ENCODE measurements around the gene MFAP1. TPM values are rescaled to one million over a fixed set of nuclear protein-coding genes. Genes with fewer than 3 reads are reported as not detected.
"Not testable (repeated sequence)": the region's sequence is repeated elsewhere in the genome, so short reads cannot be mapped to it uniquely, and the experiment has no call there.

The MFAP1 gene
- total and polyA plus RNA-seq, 2 donors (not counting 1 experiment from before 2014, with no cell fraction given) = 28.4 to 45.0 TPM

GRCh38 chr15:43828061-43828657 is 3.7 kb upstream of the MFAP1 start:
- Histone ChIP-seq H3K27ac (ENCODE audit: insufficient read depth, low read length) (peak overlapping the region; percentile 90), H3K4me2 (ENCODE audit: extremely low read depth, insufficient read depth, low read length) (peak overlapping the region; percentile 99), H3K27me3 (ENCODE audit: control insufficient read depth, insufficient read depth, low read length) (no peaks in the 10 kb centered on the region), H3K4me1 (ENCODE audit: control insufficient read depth, extremely low read depth, insufficient read depth, low read length) (peaks cover 3% of the 10 kb centered on the region), H4K20me1 (ENCODE audit: control insufficient read depth, extremely low read depth, insufficient read depth, low read length) (no peaks in the 10 kb centered on the region), H3K9me3 (ENCODE audit: control insufficient read depth, insufficient read depth, low read depth, low read length) (no peaks in the 10 kb centered on the region), H3K4me3 (replicated peaks in 1 of 4; ENCODE audit: control extremely low read depth in 1 of 4, insufficient read depth in 1 of 4, low read depth in 3 of 4, low read length in 4 of 4) (peak overlapping the region; percentile 79 to 92 (median 86)), H3K9ac (ENCODE audit: insufficient read depth, low read length) (no peak overlapping the region), H3K79me2 (ENCODE audit: control insufficient read depth, insufficient read depth, low read length) (peaks cover 38% of the 10 kb centered on the region), H3K36me3 (ENCODE audit: control insufficient read depth, insufficient read depth, low read length) (no peaks in the 10 kb centered on the region), H2AFZ (ENCODE audit: low read length) (peak overlapping the region; percentile 93)
- TF ChIP-seq EZH2 (IDR thresholded peaks at IDR 0.05; ENCODE audit: low read length, missing control alignments) (no peak), CTCF (conservative IDR thresholded peaks at IDR 0.05 in 1 of 2, IDR thresholded peaks at IDR 0.05 in 1 of 2; ENCODE audit: low read depth in 1 of 2, low read length in 2 of 2) (no peak)
- peak in 1 of 2 donors; percentile 15 for DNase-seq (ENCODE audit: low read depth in 2 of 2)

- Histone ChIP-seq H4K20me1 (ENCODE audit: control insufficient read depth, extremely low read depth, insufficient read depth, low read length) (no peaks in the 10 kb centered on the region), H3K4me1 (ENCODE audit: control insufficient read depth, extremely low read depth, insufficient read depth, low read length) (peaks cover 3% of the 10 kb centered on the region), H2AFZ (ENCODE audit: low read length) (peak within 1 kb of the TSS; percentile 93), H3K27ac (ENCODE audit: insufficient read depth, low read length) (peak within 1 kb of the TSS; percentile 90), H3K36me3 (ENCODE audit: control insufficient read depth, insufficient read depth, low read length) (no peaks in the 10 kb centered on the region), H3K9me3 (ENCODE audit: control insufficient read depth, insufficient read depth, low read depth, low read length) (no peaks in the 10 kb centered on the region), H3K27me3 (ENCODE audit: control insufficient read depth, insufficient read depth, low read length) (no peaks in the 10 kb centered on the region), H3K79me2 (ENCODE audit: control insufficient read depth, insufficient read depth, low read length) (peaks cover 44% of the 10 kb centered on the region), H3K9ac (ENCODE audit: insufficient read depth, low read length) (peak within 1 kb of the TSS; percentile 76), H3K4me2 (ENCODE audit: extremely low read depth, insufficient read depth, low read length) (peak within 1 kb of the TSS; percentile 99), H3K4me3 (replicated peaks in 1 of 4; ENCODE audit: control extremely low read depth in 1 of 4, insufficient read depth in 1 of 4, low read depth in 3 of 4, low read length in 4 of 4) (peak within 1 kb of the TSS; percentile 79 to 92 (median 86))
- peak; percentile 79 to 83 for DNase-seq (ENCODE audit: low read depth in 2 of 2)
- TF ChIP-seq CTCF (conservative IDR thresholded peaks at IDR 0.05 in 1 of 2, IDR thresholded peaks at IDR 0.05 in 1 of 2; ENCODE audit: low read depth in 1 of 2, low read length in 2 of 2) (no peak), EZH2 (IDR thresholded peaks at IDR 0.05; ENCODE audit: low read length, missing control alignments) (no peak)
Measured at GRCh38 chr15:43826508-43827341, 2.2 kb upstream of the MFAP1 start, which contains the start of gene WDR76. Gene WDR76 (plus strand): TSS chr15:43827002. CDS start chr15:43827033, 31 bp downstream.

GRCh38 chr15:43826029-43826507 is 1.6 kb upstream of the MFAP1 start:
- Histone ChIP-seq H3K27ac (ENCODE audit: insufficient read depth, low read length) (peak overlapping the region; percentile 90), H3K4me1 (ENCODE audit: control insufficient read depth, extremely low read depth, insufficient read depth, low read length) (peaks cover 3% of the 10 kb centered on the region), H2AFZ (ENCODE audit: low read length) (no peak overlapping the region), H3K4me2 (ENCODE audit: extremely low read depth, insufficient read depth, low read length) (peak overlapping the region; percentile 99), H3K9ac (ENCODE audit: insufficient read depth, low read length) (no peak overlapping the region), H3K9me3 (ENCODE audit: control insufficient read depth, insufficient read depth, low read depth, low read length) (no peaks in the 10 kb centered on the region), H3K4me3 (replicated peaks in 1 of 4; ENCODE audit: control extremely low read depth in 1 of 4, insufficient read depth in 1 of 4, low read depth in 3 of 4, low read length in 4 of 4) (peak overlapping the region in 2 of 4 experiments; percentile 55 to 79), H4K20me1 (ENCODE audit: control insufficient read depth, extremely low read depth, insufficient read depth, low read length) (no peaks in the 10 kb centered on the region), H3K27me3 (ENCODE audit: control insufficient read depth, insufficient read depth, low read length) (no peaks in the 10 kb centered on the region), H3K36me3 (ENCODE audit: control insufficient read depth, insufficient read depth, low read length) (no peaks in the 10 kb centered on the region), H3K79me2 (ENCODE audit: control insufficient read depth, insufficient read depth, low read length) (peaks cover 47% of the 10 kb centered on the region)
- TF ChIP-seq CTCF (conservative IDR thresholded peaks at IDR 0.05 in 1 of 2, IDR thresholded peaks at IDR 0.05 in 1 of 2; ENCODE audit: low read depth in 1 of 2, low read length in 2 of 2) = no peak
- no peak for TF ChIP-seq EZH2 (IDR thresholded peaks at IDR 0.05; ENCODE audit: low read length, missing control alignments)
- DNase-seq (ENCODE audit: low read depth in 2 of 2) = no peak

GRCh38 chr15:43825305-43825704 is 815 bp upstream of the MFAP1 start:
- not testable (repeated sequence) for H2AFZ ChIP-seq (ENCODE audit: low read length); DNase-seq (ENCODE audit: low read depth in 2 of 2); H3K9me3 ChIP-seq (ENCODE audit: control insufficient read depth, insufficient read depth, low read depth, low read length); H3K4me2 ChIP-seq (ENCODE audit: extremely low read depth, insufficient read depth, low read length); H3K4me3 ChIP-seq (replicated peaks in 1 of 4; ENCODE audit: control extremely low read depth in 1 of 4, insufficient read depth in 1 of 4, low read depth in 3 of 4, low read length in 4 of 4); H4K20me1 ChIP-seq (ENCODE audit: control insufficient read depth, extremely low read depth, insufficient read depth, low read length); H3K4me1 ChIP-seq (ENCODE audit: control insufficient read depth, extremely low read depth, insufficient read depth, low read length); H3K36me3 ChIP-seq (ENCODE audit: control insufficient read depth, insufficient read depth, low read length); H3K27ac ChIP-seq (ENCODE audit: insufficient read depth, low read length); H3K27me3 ChIP-seq (ENCODE audit: control insufficient read depth, insufficient read depth, low read length); H3K9ac ChIP-seq (ENCODE audit: insufficient read depth, low read length)
- H3K79me2 ChIP-seq (ENCODE audit: control insufficient read depth, insufficient read depth, low read length) = peaks cover 55% of the 10 kb centered on the region

Data from fibroblast of lung (primary cell).